GM21515 (cell line): ENCODE data around the gene MRPL1.
"Not testable (repeated sequence)": the region's sequence is repeated elsewhere in the genome, so short reads cannot be mapped to it uniquely, and the experiment has no call there.

ENCODE experiments used
- ATAC-seq: cut with Tn5 transposase; IDR thresholded peaks from one replicate; pipeline ENCODE4 v1.9.1; 2021; ENCODE audit not compliant: unreplicated experiment

Gene MRPL1

GRCh38 chr4:77963004-77963403, 100.4 kb downstream of the MRPL1 start:
- no peak for ATAC-seq

- ATAC-seq: not testable (repeated sequence)
Observed at GRCh38 chr4:77973657-77974056, 111.0 kb downstream of the MRPL1 start.

GRCh38 chr4:77982900-77983540, 120.4 kb downstream of the MRPL1 start:
- ATAC-seq: not testable (repeated sequence)

GRCh38 chr4:77983612-77984311, 121.1 kb downstream of the MRPL1 start:
- ATAC-seq: not testable (repeated sequence)

GRCh38 chr4:77989968-77990367, 127.3 kb downstream of the MRPL1 start:
- no peak for ATAC-seq

GRCh38 chr4:77990456-77990855, 127.8 kb downstream of the MRPL1 start:
- ATAC-seq: no peak

GRCh38 chr4:77990904-77991358, 128.3 kb downstream of the MRPL1 start:
- no peak for ATAC-seq

- no peak for ATAC-seq
Observed at GRCh38 chr4:77992581-77992980, 130.0 kb downstream of the MRPL1 start.

- ATAC-seq: peak; percentile 51
Observed at GRCh38 chr4:77994194-77994721, 131.6 kb downstream of the MRPL1 start.

GRCh38 chr4:77996076-77996475, 133.4 kb downstream of the MRPL1 start:
- ATAC-seq: no peak

GRCh38 chr4:78001531-78001930, 138.9 kb downstream of the MRPL1 start:
- ATAC-seq: no peak

GRCh38 chr4:78002260-78002659, 139.6 kb downstream of the MRPL1 start:
- no peak for ATAC-seq
